Thymus (tissue), 11 donors: ENCODE results near the gene BMP4. TPM values are rescaled to one million over a fixed set of nuclear protein-coding genes. Genes with fewer than 3 reads are reported as not detected.

ENCODE experiments used
- DNase-seq, 9 donors: peaks; one replicate each; pipeline ENCODE4 v3.0.0-alpha.2; 2013; ENCODE audit warnings: low spot score in 9 of 9, low read depth in 6 of 9, missing footprints in 1 of 9
- H3K27ac ChIP-seq, 2 donors: one replicate each; pipeline ENCODE4 v1.5.1; 2013; ENCODE audit warnings: control low read depth in 1 of 2, low read depth in 1 of 2, low read length in 1 of 2, mild to moderate bottlenecking in 1 of 2, moderate library complexity in 1 of 2
- H3K27me3 ChIP-seq, 2 donors: one replicate each; pipeline ENCODE4 v1.5.1; 2013; ENCODE audit warnings: low read length in 1 of 2; ENCODE audit not compliant: control insufficient read depth in 2 of 2, insufficient read depth in 1 of 2
- H3K36me3 ChIP-seq, 2 donors: one replicate each; pipeline ENCODE4 v1.5.1; 2013; ENCODE audit warnings: low read length in 1 of 2, mild to moderate bottlenecking in 1 of 2, moderate library complexity in 1 of 2; ENCODE audit not compliant: control insufficient read depth in 2 of 2, insufficient read depth in 2 of 2
- H3K4me1 ChIP-seq, 2 donors: one replicate each; pipeline ENCODE4 v1.5.1; 2013; ENCODE audit warnings: low read length in 2 of 2; ENCODE audit not compliant: control insufficient read depth in 2 of 2, insufficient read depth in 2 of 2
- H3K4me3 ChIP-seq, 2 donors: one replicate each; pipeline ENCODE4 v1.5.1; 2013; ENCODE audit warnings: low read length in 2 of 2, control low read depth in 1 of 2, mild to moderate bottlenecking in 1 of 2
- H3K9me3 ChIP-seq, 2 donors: one replicate each; pipeline ENCODE4 v1.5.1; 2013; ENCODE audit warnings: low read length in 1 of 2, mild to moderate bottlenecking in 1 of 2; ENCODE audit not compliant: control insufficient read depth in 2 of 2, insufficient read depth in 1 of 2
- WGBS: extraction: QIAGEN DNeasy Blood & Tissue Kit; methylation state at CpG from one replicate; pipeline ENCODE4 v1.1.7; 2013; 5-methylcytosine and 5-hydroxymethylcytosine counted together
- polyA plus RNA-seq: library from polyadenylated mRNA; stranded (reverse); fragments of 200-250 nt; gene quantifications from one replicate; pipeline ENCODE4 v1.2.3, GENCODE V29; 2013
- total RNA-seq: library from RNA; stranded (reverse); fragments of 120-200 nt; gene quantifications from one replicate; pipeline ENCODE4 v1.2.4, GENCODE V29; 2013
- donor health status: healthy.

BMP4 gene
- total and polyA plus RNA-seq, 2 donors, result 0.99 to 4.0 TPM

GRCh38 chr14:53971521-53971920, 14.9 kb upstream of the BMP4 start:
- Histone ChIP-seq H3K4me1 (no peaks in the 10 kb centered on the region), H3K4me3 (no peak overlapping the region), H3K9me3 (no peaks in the 10 kb centered on the region), H3K27ac (no peak overlapping the region), H3K36me3 (no peaks in the 10 kb centered on the region), H3K27me3 (no peaks in the 10 kb centered on the region)
- WGBS, result 93% methylated on average over 4 of the region's 4 CpGs
- DNase-seq, result no peak

DNA sequence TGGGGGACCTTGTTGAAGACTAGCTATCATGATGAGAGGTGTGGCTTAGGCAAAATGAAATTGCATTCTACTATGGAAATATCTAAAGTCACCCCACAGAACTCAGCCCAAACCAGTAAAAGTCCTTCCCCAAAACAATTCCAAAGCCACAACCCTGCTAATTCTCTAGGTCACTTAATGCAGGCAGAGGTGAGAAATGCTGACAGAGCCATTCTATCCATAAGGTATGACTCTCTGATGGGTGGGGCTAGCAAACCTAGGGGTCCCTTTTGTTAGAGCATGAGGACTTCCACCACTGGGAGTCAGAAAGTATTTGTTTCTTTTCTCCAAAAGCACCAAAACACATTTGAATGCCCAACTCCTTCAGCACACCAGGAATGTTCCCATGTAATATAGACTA, 12.7 kb upstream of the BMP4 start:
- H3K9me3 ChIP-seq, result no peaks in the 10 kb centered on the region
- H3K27ac ChIP-seq, result no peak overlapping the region
- no peak for DNase-seq
- H3K4me3 ChIP-seq, result no peak overlapping the region
- H3K36me3 ChIP-seq, result no peaks in the 10 kb centered on the region
- H3K4me1 ChIP-seq, result no peaks in the 10 kb centered on the region
- peaks cover 0 to 11% of the 10 kb centered on the region in 2 donors for H3K27me3 ChIP-seq

DNA sequence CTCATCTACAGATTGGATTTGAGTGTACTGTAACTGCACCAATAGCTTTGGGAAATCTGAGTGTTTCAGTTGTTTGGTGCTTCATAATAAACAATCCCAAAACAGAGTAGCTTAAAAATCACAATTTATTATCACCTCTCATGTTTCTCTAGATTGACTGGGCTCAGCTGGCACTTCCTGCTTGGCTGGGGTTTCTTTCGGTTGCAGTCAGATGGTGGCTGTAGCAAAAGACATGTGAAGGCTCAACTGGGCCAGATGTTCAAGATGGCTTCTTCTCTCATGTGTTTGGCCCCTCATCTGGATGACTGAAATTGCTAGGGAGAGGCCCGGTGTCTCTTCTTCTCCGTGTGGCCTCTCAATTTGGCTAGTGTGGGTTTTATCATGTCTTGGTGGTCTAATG, 12.1 kb upstream of the BMP4 start:
- Histone ChIP-seq H3K9me3 (no peaks in the 10 kb centered on the region), H3K27ac (no peak overlapping the region), H3K27me3 (peaks cover 3 to 17% of the 10 kb centered on the region in 2 donors), H3K36me3 (no peaks in the 10 kb centered on the region), H3K4me1 (no peaks in the 10 kb centered on the region), H3K4me3 (no peak overlapping the region)
- DNase-seq, result no peak
- WGBS, result 90% methylated on average over 3 of the region's 3 CpGs

DNA sequence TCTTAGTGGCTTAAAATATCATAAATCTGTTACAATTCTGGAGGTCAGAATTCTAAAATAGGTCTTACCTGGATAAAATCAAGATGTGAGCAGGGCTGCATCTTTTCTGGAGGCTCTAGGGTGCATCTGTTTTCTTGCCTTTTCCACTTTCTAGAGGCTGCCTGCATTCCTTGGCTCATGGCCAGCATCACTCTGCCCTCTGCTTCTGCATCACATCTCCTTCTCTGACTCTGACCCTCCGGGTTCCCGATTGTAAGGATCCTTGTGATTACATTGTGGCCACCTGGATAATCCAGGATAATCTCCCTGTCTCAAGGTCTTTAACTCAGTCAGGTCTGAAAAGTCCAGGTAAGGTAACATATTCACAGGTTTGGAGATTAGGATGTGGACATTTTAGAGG, 11.0 kb upstream of the BMP4 start:
- H3K9me3 ChIP-seq, result no peaks in the 10 kb centered on the region
- H3K4me3 ChIP-seq, result no peak overlapping the region
- no peaks in the 10 kb centered on the region for H3K4me1 ChIP-seq
- peaks cover 13 to 29% of the 10 kb centered on the region in 2 donors for H3K27me3 ChIP-seq
- no peak overlapping the region for H3K27ac ChIP-seq
- 93% methylated on average over 2 of the region's 2 CpGs for WGBS
- DNase-seq, result no peak
- H3K36me3 ChIP-seq, result no peaks in the 10 kb centered on the region

- Histone ChIP-seq H3K27ac (no peak overlapping the region), H3K27me3 (peaks cover 24 to 43% of the 10 kb centered on the region in 2 donors), H3K9me3 (no peaks in the 10 kb centered on the region), H3K36me3 (no peaks in the 10 kb centered on the region), H3K4me1 (no peaks in the 10 kb centered on the region), H3K4me3 (no peak overlapping the region)
- no peak for DNase-seq
- whole genome bisulfite sequencing, result 49% methylated on average over 4 of the region's 4 CpGs
Measured at GRCh38 chr14:53964249-53964648, 7.6 kb upstream of the BMP4 start.

DNA sequence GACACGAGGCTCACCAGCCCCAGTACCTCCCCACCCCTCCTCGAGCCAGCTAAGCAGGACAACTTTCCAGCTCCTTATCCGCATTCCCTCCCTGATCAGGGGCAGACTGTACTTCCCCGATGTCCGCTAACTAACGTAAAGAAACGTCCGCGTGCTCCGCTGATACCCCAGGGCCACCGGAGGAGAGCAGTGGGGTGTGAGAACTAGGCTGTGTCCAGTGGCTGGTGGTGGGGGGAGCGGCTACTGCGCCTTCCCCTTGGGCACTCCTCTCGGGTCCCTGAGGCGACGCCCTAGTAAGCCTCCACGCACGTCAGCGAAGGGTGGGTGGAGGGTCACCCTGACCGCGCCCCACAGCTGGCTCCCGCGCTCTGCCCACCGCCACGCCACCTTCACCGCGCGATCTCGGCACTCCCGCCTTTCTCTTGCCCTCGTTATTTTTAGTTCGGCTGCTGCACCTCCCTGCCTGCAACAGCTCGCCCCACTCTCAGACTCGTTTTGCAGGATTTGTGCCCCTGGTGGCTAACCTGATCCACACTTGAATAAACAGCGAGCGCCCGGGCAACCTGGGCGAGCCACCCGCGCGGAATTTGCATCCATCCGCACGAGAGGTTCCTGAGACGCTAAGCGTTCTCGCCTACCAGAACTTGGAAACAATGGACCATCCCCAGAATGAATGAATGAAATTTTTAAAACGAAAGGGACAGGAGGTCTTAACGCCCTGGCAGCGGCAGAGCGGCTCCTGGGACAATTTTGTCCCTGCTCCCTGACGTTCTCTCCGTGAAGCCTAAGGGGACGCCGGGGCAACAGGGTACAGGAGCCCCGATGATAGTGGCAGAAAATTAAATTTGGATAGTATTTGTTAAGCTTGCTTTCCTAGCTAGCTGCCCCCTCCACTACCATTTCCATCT, 6.9 kb upstream of the BMP4 start:
- 10% methylated on average over 55 of the region's 55 CpGs for WGBS
- no peak for DNase-seq
- Histone ChIP-seq H3K4me3 (no peak overlapping the region), H3K27ac (no peak overlapping the region), H3K9me3 (no peaks in the 10 kb centered on the region), H3K36me3 (no peaks in the 10 kb centered on the region), H3K27me3 (peaks cover 29 to 46% of the 10 kb centered on the region in 2 donors), H3K4me1 (no peaks in the 10 kb centered on the region)

GRCh38 chr14:53962953-53963319, 6.3 kb upstream of the BMP4 start:
- Histone ChIP-seq H3K27ac (no peak overlapping the region), H3K4me3 (no peak overlapping the region), H3K27me3 (peaks cover 33 to 52% of the 10 kb centered on the region in 2 donors), H3K36me3 (no peaks in the 10 kb centered on the region), H3K9me3 (no peaks in the 10 kb centered on the region), H3K4me1 (no peaks in the 10 kb centered on the region)
- no peak for DNase-seq
- 51% methylated on average over 6 of the region's 6 CpGs for WGBS

GRCh38 chr14:53958628-53959027, 2.0 kb upstream of the BMP4 start:
- 92% methylated on average over 2 of the region's 2 CpGs for WGBS
- H3K27ac ChIP-seq, result no peak overlapping the region
- H3K9me3 ChIP-seq, result peaks cover 0 to 11% of the 10 kb centered on the region in 2 donors
- no peak overlapping the region for H3K4me3 ChIP-seq
- DNase-seq, result no peak
- H3K27me3 ChIP-seq, result peaks cover 66 to 76% of the 10 kb centered on the region in 2 donors
- no peaks in the 10 kb centered on the region for H3K36me3 ChIP-seq
- peaks cover 4 to 24% of the 10 kb centered on the region in 2 donors for H3K4me1 ChIP-seq

GRCh38 chr14:53957739-53958138, 1.1 kb upstream of the BMP4 start:
- Histone ChIP-seq H3K4me1 (peaks cover 6 to 30% of the 10 kb centered on the region in 2 donors), H3K27ac (no peak overlapping the region), H3K27me3 (peaks cover 66 to 75% of the 10 kb centered on the region in 2 donors), H3K36me3 (no peaks in the 10 kb centered on the region), H3K9me3 (peaks cover 0 to 11% of the 10 kb centered on the region in 2 donors), H3K4me3 (no peak overlapping the region)
- DNase-seq, result no peak
